HUES48 (cell line): ENCODE data around the gene DMD.

Source experiments
- H3K27ac ChIP-seq: one replicate; pipeline ENCODE4 v1.7.0; 2013; ENCODE audit warnings: low read depth, low read length, inconsistent platforms
- H3K27me3 ChIP-seq: 2 replicates; pipeline ENCODE4 v1.6.1; 2013; ENCODE audit warnings: mild to moderate bottlenecking, low read length; ENCODE audit not compliant: control insufficient read depth, insufficient read depth
- H3K36me3 ChIP-seq: 2 replicates; pipeline ENCODE4 v1.6.1; 2013; ENCODE audit warnings: low read length; ENCODE audit not compliant: control insufficient read depth, insufficient read depth
- H3K4me1 ChIP-seq: 2 replicates; pipeline ENCODE4 v1.6.1; 2013; ENCODE audit warnings: mild to moderate bottlenecking, low read length; ENCODE audit not compliant: control insufficient read depth, insufficient read depth
- H3K4me3 ChIP-seq: 2 replicates; pipeline ENCODE4 v1.5.1; 2013; ENCODE audit warnings: mild to moderate bottlenecking, low read depth, low read length
- H3K9ac ChIP-seq: 2 replicates; pipeline ENCODE4 v1.6.1; 2013; ENCODE audit warnings: mild to moderate bottlenecking, low read depth, low read length, moderate library complexity
- H3K9me3 ChIP-seq: 2 replicates; pipeline ENCODE4 v1.6.1; 2013; ENCODE audit warnings: low read length; ENCODE audit not compliant: control insufficient read depth, insufficient read depth

The DMD gene

DNA sequence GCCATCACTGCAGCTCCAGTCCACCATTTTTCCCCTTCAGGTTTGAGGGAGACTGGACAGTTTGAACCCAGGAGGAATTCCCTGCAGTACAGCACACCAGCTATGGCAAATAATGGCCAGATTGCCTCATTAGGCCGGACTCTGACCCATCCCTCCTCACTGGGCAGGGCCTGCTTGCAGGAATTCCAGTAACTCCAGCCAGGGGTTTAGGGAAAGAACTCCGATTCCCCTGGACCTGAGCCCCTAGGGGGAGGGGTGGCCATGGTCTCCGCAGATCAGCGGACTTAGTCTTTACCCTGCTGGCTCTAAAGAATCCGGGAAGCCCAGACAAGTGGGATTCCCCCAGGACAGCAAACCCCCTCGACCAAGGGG lies 342.8 kb downstream of the DMD start:
- Histone ChIP-seq H3K9ac (no peak overlapping the region), H3K27me3 (no peaks in the 10 kb centered on the region; the same call in 1 of the 2 replicates), H3K36me3 (no peaks in the 10 kb centered on the region), H3K4me1 (peaks cover 3% of the 10 kb centered on the region; the same call in 1 of the 2 replicates), H3K27ac (no peak overlapping the region), H3K4me3 (no peak overlapping the region), H3K9me3 (no peaks in the 10 kb centered on the region)

GRCh38 chrX:32867781-32868523 lies 343.4 kb downstream of the DMD start:
- no peak overlapping the region for H3K27ac ChIP-seq
- no peaks in the 10 kb centered on the region for H3K36me3 ChIP-seq
- no peaks in the 10 kb centered on the region for H3K9me3 ChIP-seq
- no peak overlapping the region for H3K9ac ChIP-seq
- no peaks in the 10 kb centered on the region for H3K27me3 ChIP-seq
- H3K4me1 ChIP-seq = peaks cover 3% of the 10 kb centered on the region; the same call in 1 of the 2 replicates
- no peak overlapping the region for H3K4me3 ChIP-seq

DNA sequence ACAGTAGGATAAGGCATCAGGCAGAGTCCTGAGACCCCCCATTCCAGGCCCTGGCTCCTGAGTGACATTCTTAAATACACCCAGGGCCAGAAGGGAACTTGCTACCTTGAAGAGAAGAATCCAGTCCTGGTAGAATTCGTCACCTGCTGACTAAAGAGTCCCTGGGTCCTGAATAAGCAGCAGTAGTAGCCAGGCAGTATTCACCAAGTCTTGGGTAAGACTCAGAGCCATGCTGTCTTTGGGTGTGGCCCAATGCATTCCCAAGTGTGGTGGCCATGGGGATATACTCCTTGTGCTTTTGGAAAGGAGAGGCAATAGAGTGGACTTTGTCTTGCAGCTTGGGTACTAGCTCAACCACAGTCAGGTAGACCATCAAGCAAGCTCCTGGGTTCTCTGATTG lies 359.1 kb downstream of the DMD start:
- H3K4me3 ChIP-seq = no peak overlapping the region
- no peak overlapping the region for H3K9ac ChIP-seq
- H3K9me3 ChIP-seq = no peaks in the 10 kb centered on the region
- no peaks in the 10 kb centered on the region for H3K4me1 ChIP-seq
- peaks cover 8% of the 10 kb centered on the region for H3K27me3 ChIP-seq
- H3K36me3 ChIP-seq = no peaks in the 10 kb centered on the region
- no peak overlapping the region for H3K27ac ChIP-seq

- H3K9me3 ChIP-seq = no peaks in the 10 kb centered on the region
- H3K27ac ChIP-seq = no peak overlapping the region
- H3K27me3 ChIP-seq = peaks cover 8% of the 10 kb centered on the region
Measured at GRCh38 chrX:32851556-32851955, 359.8 kb downstream of the DMD start.

DNA sequence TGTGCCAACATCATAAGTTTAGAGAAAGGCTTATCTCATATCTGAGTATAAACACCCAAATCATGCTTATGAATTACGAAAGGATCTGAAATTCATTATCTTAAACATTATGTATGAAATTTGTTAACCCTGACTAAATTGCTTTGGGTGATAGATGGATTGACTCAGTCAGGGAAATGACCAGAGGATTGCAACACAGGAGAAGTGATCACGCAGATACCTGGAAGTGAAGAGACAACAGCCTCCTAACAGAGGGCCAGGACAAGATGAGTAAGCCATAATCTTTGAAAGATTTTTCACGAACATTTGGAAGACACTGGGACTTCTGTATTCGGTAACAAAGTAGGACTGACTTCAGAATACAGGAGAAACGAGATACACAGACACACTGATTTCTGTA lies 363.4 kb downstream of the DMD start:
- H3K27ac ChIP-seq = no peak overlapping the region

More at GRCh38 chrX:32851556-32851955, 359.8 kb downstream of the DMD start:
- Histone ChIP-seq H3K9ac (no peak overlapping the region), H3K36me3 (no peaks in the 10 kb centered on the region), H3K4me3 (no peak overlapping the region), H3K4me1 (no peaks in the 10 kb centered on the region)

DNA sequence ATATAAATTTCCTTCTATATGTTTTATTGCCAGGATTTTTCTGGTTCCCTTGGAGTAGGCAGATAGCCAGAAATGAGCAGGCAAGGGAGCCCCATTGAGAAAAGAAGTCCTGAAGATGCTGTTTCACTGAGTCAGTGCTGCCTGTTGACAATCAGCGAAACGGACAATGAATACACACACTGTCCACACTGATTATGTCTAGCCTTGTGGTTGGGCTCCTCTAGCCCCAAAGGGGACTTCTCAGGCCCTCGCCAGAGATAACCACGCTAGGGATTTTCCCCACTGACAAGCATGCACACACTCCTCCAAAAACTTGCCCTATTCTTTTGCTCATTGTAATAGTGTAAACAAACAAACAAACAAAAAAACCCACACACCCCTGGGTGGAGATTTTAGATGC lies 369.3 kb downstream of the DMD start:
- Histone ChIP-seq H3K9me3 (no peaks in the 10 kb centered on the region), H3K4me3 (no peak overlapping the region), H3K27ac (no peak overlapping the region), H3K36me3 (no peaks in the 10 kb centered on the region), H3K4me1 (peaks cover 4% of the 10 kb centered on the region; the same call in 1 of the 2 replicates), H3K9ac (no peak overlapping the region), H3K27me3 (no peaks in the 10 kb centered on the region)

More for the DNA sequence above, 363.4 kb downstream of the DMD start:
- Histone ChIP-seq H3K4me3 (no peak overlapping the region), H3K27me3 (peaks cover 8% of the 10 kb centered on the region; the same call in 1 of the 2 replicates), H3K4me1 (peaks cover 4% of the 10 kb centered on the region; the same call in 1 of the 2 replicates), H3K36me3 (no peaks in the 10 kb centered on the region), H3K9ac (no peak overlapping the region), H3K9me3 (no peaks in the 10 kb centered on the region)

- no peaks in the 10 kb centered on the region for H3K36me3 ChIP-seq
- H3K4me1 ChIP-seq = peaks cover 4% of the 10 kb centered on the region; the same call in 1 of the 2 replicates
- H3K27me3 ChIP-seq = no peaks in the 10 kb centered on the region
- no peak overlapping the region for H3K4me3 ChIP-seq
- H3K27ac ChIP-seq = no peak overlapping the region
- no peak overlapping the region for H3K9ac ChIP-seq
- H3K9me3 ChIP-seq = no peaks in the 10 kb centered on the region
Measured at GRCh38 chrX:32839781-32840180, 371.6 kb downstream of the DMD start.

DNA sequence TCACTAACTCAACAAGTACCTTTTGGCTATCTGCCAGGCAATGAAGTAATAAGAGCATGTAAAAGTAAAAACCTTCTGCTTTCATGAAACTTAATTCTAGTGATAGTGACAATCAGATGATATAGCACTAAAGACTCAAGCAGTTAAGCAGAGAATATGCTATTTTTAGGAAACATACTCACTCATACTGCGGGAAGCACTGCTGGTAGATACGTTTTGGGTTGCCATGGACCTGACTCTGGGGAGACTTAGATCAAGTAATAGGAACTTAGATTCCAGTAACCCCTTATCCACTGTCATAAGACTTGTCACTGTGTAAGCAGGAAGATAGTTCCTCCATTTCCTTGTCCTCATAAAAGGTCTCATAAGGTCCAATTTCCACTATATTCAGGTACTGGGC lies 386.3 kb downstream of the DMD start:
- Histone ChIP-seq H3K4me1 (no peaks in the 10 kb centered on the region), H3K9me3 (no peaks in the 10 kb centered on the region), H3K4me3 (no peak overlapping the region)

DNA sequence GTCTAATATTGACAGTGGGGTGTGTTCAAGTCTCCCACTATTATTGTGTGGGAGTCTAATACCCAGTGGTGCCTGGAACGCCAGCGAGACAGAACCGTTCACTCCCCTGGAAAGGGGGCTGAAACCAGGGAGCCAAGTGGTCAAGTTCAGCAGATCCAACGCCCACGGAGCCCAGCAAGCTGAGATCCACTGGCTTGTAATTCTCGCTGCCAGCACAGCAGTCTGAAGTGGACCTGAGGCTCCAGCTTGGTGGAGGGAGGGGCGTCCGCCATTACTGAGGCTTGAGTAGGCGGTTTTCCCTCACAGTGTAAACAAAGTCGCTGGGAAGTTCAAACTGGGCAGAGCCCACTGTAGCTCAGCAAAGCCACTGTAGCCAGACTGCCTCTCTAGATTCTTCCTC lies 407.3 kb downstream of the DMD start:
- Histone ChIP-seq H3K27me3 (no peaks in the 10 kb centered on the region), H3K27ac (no peak overlapping the region), H3K9me3 (no peaks in the 10 kb centered on the region), H3K9ac (no peak overlapping the region), H3K4me3 (no peak overlapping the region), H3K4me1 (no peaks in the 10 kb centered on the region), H3K36me3 (no peaks in the 10 kb centered on the region)

More for the DNA sequence above, 386.3 kb downstream of the DMD start:
- Histone ChIP-seq H3K27me3 (no peaks in the 10 kb centered on the region), H3K36me3 (no peaks in the 10 kb centered on the region), H3K27ac (no peak overlapping the region), H3K9ac (no peak overlapping the region)

- Histone ChIP-seq H3K27me3 (no peaks in the 10 kb centered on the region), H3K36me3 (no peaks in the 10 kb centered on the region), H3K4me1 (no peaks in the 10 kb centered on the region), H3K27ac (no peak overlapping the region), H3K9me3 (no peaks in the 10 kb centered on the region), H3K4me3 (no peak overlapping the region), H3K9ac (no peak overlapping the region)
Measured at GRCh38 chrX:32798990-32799389, 412.4 kb downstream of the DMD start.

- Histone ChIP-seq H3K4me1 (peaks cover 14% of the 10 kb centered on the region), H3K27ac (no peak overlapping the region), H3K9me3 (no peaks in the 10 kb centered on the region), H3K27me3 (no peaks in the 10 kb centered on the region), H3K4me3 (no peak overlapping the region), H3K9ac (no peak overlapping the region), H3K36me3 (no peaks in the 10 kb centered on the region)
Measured at GRCh38 chrX:32788936-32789335, 422.4 kb downstream of the DMD start.
